Neural progenitor cell (in vitro differentiated cells): Measurements from ENCODE around the gene ACTL10. TPM values are rescaled to one million over a fixed set of nuclear protein-coding genes. Genes with fewer than 3 reads are reported as not detected.

ENCODE experiments used
- DNase-seq: peaks from one replicate; pipeline ENCODE4 v3.0.0-alpha.2; 2016; ENCODE audit warnings: low spot score
- H2AFZ ChIP-seq: fragments of 200-600 bp; sonication (generic); replicated peaks from 2 replicates; pipeline ENCODE4 v1.6.1; 2016; ENCODE audit warnings: antibody characterized with exemption
- H3F3A ChIP-seq: fragments of 200-600 bp; sonication (generic); 2 replicates; pipeline ENCODE4 v1.6.1; 2016; ENCODE audit warnings: antibody characterized with exemption, low read depth
- H3K27ac ChIP-seq: fragments of 200-600 bp; sonication (generic); 2 replicates; pipeline ENCODE4 v1.5.1; 2016; ENCODE audit warnings: mild to moderate bottlenecking
- H3K27me3 ChIP-seq: fragments of 200-600 bp; sonication (generic); 2 replicates; pipeline ENCODE4 v1.6.1; 2016; ENCODE audit warnings: mild to moderate bottlenecking, moderate library complexity
- H3K36me3 ChIP-seq: fragments of 200-600 bp; sonication (generic); 2 replicates; pipeline ENCODE4 v1.5.1; 2016
- H3K4me1 ChIP-seq: fragments of 200-600 bp; sonication (generic); 2 replicates; pipeline ENCODE4 v1.6.1; 2016; ENCODE audit warnings: mixed run types
- H3K4me2 ChIP-seq: fragments of 200-600 bp; sonication (generic); 2 replicates; pipeline ENCODE4 v1.6.1; 2016
- H3K4me3 ChIP-seq: fragments of 200-600 bp; sonication (generic); 2 replicates; pipeline ENCODE4 v1.5.1; 2016
- H3K79me2 ChIP-seq: fragments of 200-600 bp; sonication (generic); 2 replicates; pipeline ENCODE4 v1.6.1; 2016; ENCODE audit warnings: low read depth
- H3K9ac ChIP-seq: fragments of 200-600 bp; sonication (generic); 2 replicates; pipeline ENCODE4 v1.6.1; 2016
- H3K9me3 ChIP-seq: fragments of 200-600 bp; sonication (generic); 2 replicates; pipeline ENCODE4 v1.5.1; 2016; ENCODE audit warnings: low read depth
- H4K20me1 ChIP-seq: fragments of 200-600 bp; sonication (generic); 2 replicates; pipeline ENCODE4 v1.6.1; 2016; ENCODE audit warnings: low read depth
- H3K27ac Mint-ChIP-seq: 3 replicates; pipeline ENCODE4 v1.8.0; 2021; ENCODE audit warnings: mixed read lengths
- H3K27me3 Mint-ChIP-seq: 2 replicates; pipeline ENCODE4 v1.8.0; 2022; ENCODE audit warnings: low read depth, mild to moderate bottlenecking, inconsistent platforms, moderate library complexity, mixed read lengths; ENCODE audit not compliant: insufficient read depth
- H3K36me3 Mint-ChIP-seq: 3 replicates; pipeline ENCODE4 v1.8.0; 2021; ENCODE audit warnings: mixed read lengths
- H3K4me1 Mint-ChIP-seq: 3 replicates; pipeline ENCODE4 v1.8.0; 2021; ENCODE audit warnings: mixed read lengths
- H3K4me3 Mint-ChIP-seq: 3 replicates; pipeline ENCODE4 v1.8.0; 2021; ENCODE audit warnings: mild to moderate bottlenecking, moderate library complexity, mixed read lengths
- H3K9me3 Mint-ChIP-seq: 3 replicates; pipeline ENCODE4 v1.8.0; 2020; ENCODE audit warnings: mixed read lengths
- CTCF ChIP-seq: fragments of 200-600 bp; sonication (generic); IDR thresholded peaks from 2 replicates; pipeline ENCODE4 v1.5.1; 2017; ENCODE audit warnings: antibody characterized with exemption, mild to moderate bottlenecking
- EZH2 ChIP-seq: fragments of 200-600 bp; sonication (generic); IDR thresholded peaks from 2 replicates; pipeline ENCODE4 v1.6.1; 2017; ENCODE audit warnings: antibody characterized with exemption, mild to moderate bottlenecking, moderate library complexity
- EZH2phosphoT487 ChIP-seq: fragments of 200-600 bp; sonication (generic); IDR thresholded peaks from 2 replicates; pipeline ENCODE4 v1.6.1; 2017; ENCODE audit warnings: antibody characterized with exemption
- total RNA-seq: library from RNA; depleted of rRNA; stranded (reverse); fragments of >200 nt; gene quantifications from 2 replicates; pipeline ENCODE4 v1.2.3, GENCODE V29; 2015; ENCODE audit warnings: low replicate concordance

ACTL10 gene
- total RNA-seq, 1 donor from 2014 or later: not detected

- no peaks in the 10 kb centered on the region for H4K20me1 ChIP-seq
- no peak overlapping the region for H2AFZ ChIP-seq
- no peak overlapping the region for H3K4me3 Mint-ChIP-seq
- no peak overlapping the region for H3K9ac ChIP-seq
- no peaks in the 10 kb centered on the region for H3K36me3 ChIP-seq
- H3K4me1 Mint-ChIP-seq: peaks cover 7% of the 10 kb centered on the region
- H3K27ac ChIP-seq: no peak overlapping the region
- TF ChIP-seq EZH2phosphoT487 (no peak), EZH2 (no peak), CTCF (no peak)
- H3K79me2 ChIP-seq: no peaks in the 10 kb centered on the region
- no peak overlapping the region for H3K4me2 ChIP-seq
- H3F3A ChIP-seq: no peaks in the 10 kb centered on the region
- no peaks in the 10 kb centered on the region for H3K9me3 Mint-ChIP-seq
- DNase-seq: no peak
- no peak overlapping the region for H3K4me3 ChIP-seq
- H3K36me3 Mint-ChIP-seq: no peaks in the 10 kb centered on the region
- no peak overlapping the region for H3K27ac Mint-ChIP-seq
- H3K4me1 ChIP-seq: no peaks in the 10 kb centered on the region
- peaks cover 6% of the 10 kb centered on the region for H3K27me3 Mint-ChIP-seq
- H3K9me3 ChIP-seq: no peaks in the 10 kb centered on the region
- H3K27me3 ChIP-seq: no peaks in the 10 kb centered on the region
Measured at GRCh38 chr20:33657704-33658095, 9.0 kb upstream of the ACTL10 start.

- peaks cover 5% of the 10 kb centered on the region for H3K4me1 Mint-ChIP-seq
- Histone ChIP-seq H3K9ac (no peak overlapping the region), H4K20me1 (no peaks in the 10 kb centered on the region), H3K79me2 (no peaks in the 10 kb centered on the region), H3F3A (no peaks in the 10 kb centered on the region), H3K27me3 (no peaks in the 10 kb centered on the region), H2AFZ (no peak overlapping the region), H3K27ac (no peak overlapping the region), H3K4me1 (no peaks in the 10 kb centered on the region), H3K4me2 (no peak overlapping the region), H3K9me3 (no peaks in the 10 kb centered on the region), H3K4me3 (no peak overlapping the region), H3K36me3 (no peaks in the 10 kb centered on the region)
- H3K9me3 Mint-ChIP-seq: no peaks in the 10 kb centered on the region
- no peaks in the 10 kb centered on the region for H3K36me3 Mint-ChIP-seq
- peaks cover 6% of the 10 kb centered on the region for H3K27me3 Mint-ChIP-seq
- no peak overlapping the region for H3K27ac Mint-ChIP-seq
- DNase-seq: no peak
- no peak overlapping the region for H3K4me3 Mint-ChIP-seq
- no peak for TF ChIP-seq CTCF
- TF ChIP-seq EZH2: no peak
Measured at GRCh38 chr20:33658510-33658909, 8.2 kb upstream of the ACTL10 start.

GRCh38 chr20:33658929-33659328, 7.8 kb upstream of the ACTL10 start:
- H3K36me3 ChIP-seq: no peaks in the 10 kb centered on the region
- Mint-ChIP-seq H3K36me3 (no peaks in the 10 kb centered on the region), H3K27ac (no peak overlapping the region), H3K4me3 (no peak overlapping the region), H3K27me3 (peaks cover 6% of the 10 kb centered on the region), H3K9me3 (no peaks in the 10 kb centered on the region), H3K4me1 (peaks cover 5% of the 10 kb centered on the region)
- H3F3A ChIP-seq: no peaks in the 10 kb centered on the region
- H3K27ac ChIP-seq: no peak overlapping the region
- DNase-seq: no peak
- H2AFZ ChIP-seq: no peak overlapping the region
- H3K4me3 ChIP-seq: no peak overlapping the region
- H3K27me3 ChIP-seq: no peaks in the 10 kb centered on the region
- H3K79me2 ChIP-seq: no peaks in the 10 kb centered on the region
- no peak overlapping the region for H3K4me2 ChIP-seq
- H3K4me1 ChIP-seq: peaks cover under 1% of the 10 kb centered on the region
- H3K9me3 ChIP-seq: no peaks in the 10 kb centered on the region
- H4K20me1 ChIP-seq: no peaks in the 10 kb centered on the region
- H3K9ac ChIP-seq: no peak overlapping the region
- no peak for TF ChIP-seq EZH2
- no peak for TF ChIP-seq CTCF
